Panc1 (cell line): ENCODE data around the gene SERPIND1. TPM values are rescaled to one million over a fixed set of nuclear protein-coding genes. Genes with fewer than 3 reads are reported as not detected.

ENCODE experiments used
- ATAC-seq: fragments of 200-7000 bp; cut with Tn5 transposase; 2 replicates; pipeline ENCODE4 v1.9.1; 2020; ENCODE audit warnings: mild to moderate bottlenecking, moderate library complexity
- BruUV-seq: library from RNA; stranded (reverse); fragments of 400-500 nt; replicated peaks from 2 replicates; lab custom pipeline; 2021; lab: Mats Ljungman, UMichigan
- CTCF ChIA-PET: fragments of 300-600 bp; sonication (Branson Sonifier 250); formaldehyde crosslinking; loops from one replicate; lab custom pipeline; 2022; ENCODE audit warnings: antibody characterized with exemption; lab: Charles Lee
- POLR2A ChIA-PET: fragments of 300-600 bp; sonication (Branson Sonifier 250); formaldehyde crosslinking; loops from one replicate; lab custom pipeline; 2022; ENCODE audit warnings: antibody characterized with exemption; lab: Charles Lee
- DNase-seq: peaks from one replicate; pipeline ENCODE4 v3.0.0-alpha.2; 2010; ENCODE audit warnings: low read depth, low spot score
- H3K27ac ChIP-seq: 2 replicates; pipeline ENCODE4 v1.5.1; 2011; ENCODE audit warnings: mild to moderate bottlenecking, low read length, inconsistent platforms
- H3K27me3 ChIP-seq: fragments of 200-500 bp; sonication (Bioruptor generic); 2 replicates; pipeline ENCODE4 v1.6.0; 2014; ENCODE audit warnings: low read length, inconsistent platforms; ENCODE audit not compliant: control insufficient read depth, insufficient read depth
- H3K36me3 ChIP-seq: fragments of 200-500 bp; sonication (Bioruptor generic); 2 replicates; pipeline ENCODE4 v1.5.1; 2014; ENCODE audit warnings: inconsistent platforms, mild to moderate bottlenecking, low read length, moderate library complexity; ENCODE audit not compliant: control insufficient read depth, insufficient read depth
- H3K4me1 ChIP-seq: 2 replicates; pipeline ENCODE4 v1.5.1; 2011; ENCODE audit warnings: inconsistent platforms, mild to moderate bottlenecking, low read length, moderate library complexity; ENCODE audit not compliant: control insufficient read depth, insufficient read depth
- H3K4me3 ChIP-seq, 2 experiments: 2 replicates each; pipeline ENCODE4 v1.5.1; 2011 to 2012; ENCODE audit warnings: low read depth in 2 of 2, low read length in 2 of 2, mild to moderate bottlenecking in 2 of 2, inconsistent platforms in 1 of 2, moderate library complexity in 1 of 2
- H3K9me3 ChIP-seq: fragments of 200-500 bp; sonication (Bioruptor generic); 2 replicates; pipeline ENCODE4 v1.5.1; 2014; ENCODE audit warnings: low read depth, mild to moderate bottlenecking, inconsistent platforms, low read length, moderate library complexity; ENCODE audit not compliant: control insufficient read depth, insufficient read depth
- CTCF ChIP-seq: fragments of 450-650 bp; IDR thresholded peaks from 2 replicates; pipeline ENCODE4 v1.5.1; 2017; ENCODE audit warnings: mild to moderate bottlenecking
- POLR2AphosphoS5 ChIP-seq: IDR thresholded peaks from 2 replicates; pipeline ENCODE4 v1.6.1; 2012; ENCODE audit warnings: mild to moderate bottlenecking, low read depth, low read length, moderate library complexity
- REST ChIP-seq, 2 experiments: IDR thresholded peaks; 2 replicates each; pipeline ENCODE4 v1.6.1; 2011 to 2012; ENCODE audit warnings: low read depth in 2 of 2, control low read depth in 1 of 2, low read length in 1 of 2, mild to moderate bottlenecking in 1 of 2, moderate library complexity in 1 of 2; ENCODE audit not compliant: insufficient read depth in 1 of 2
- SIN3A ChIP-seq: IDR thresholded peaks from 2 replicates; pipeline ENCODE4 v1.6.1; 2012; ENCODE audit warnings: low read depth, mild to moderate bottlenecking, low read length, moderate library complexity, borderline replicate concordance; ENCODE audit not compliant: insufficient read depth
- TCF7L2 ChIP-seq: IDR thresholded peaks from 2 replicates; pipeline ENCODE4 v1.6.1; 2011; ENCODE audit warnings: mild to moderate bottlenecking, low read depth, low read length, inconsistent platforms
- in situ Hi-C: cut with HindIII; loops from 2 replicates; pipeline ENCODE4 v1.10.0; 2016; ENCODE audit warnings: low sequenced_read_pairs, low pct_unique_long_range_greater_than_20kb
- intact Hi-C: fragments of 100-400 bp; cut with micrococcal nuclease; formaldehyde crosslinking; loops from one replicate; pipeline ENCODE4 v1.10.0; 2022; ENCODE audit not compliant: unreplicated experiment
- total RNA-seq: library from RNA; stranded (reverse); gene quantifications from one replicate; pipeline ENCODE4 v1.2.1, GENCODE V29; 2021; ENCODE audit not compliant: unreplicated experiment

Gene SERPIND1
- total RNA-seq, 1 experiment from 2014 or later: 0.18 TPM

DNA sequence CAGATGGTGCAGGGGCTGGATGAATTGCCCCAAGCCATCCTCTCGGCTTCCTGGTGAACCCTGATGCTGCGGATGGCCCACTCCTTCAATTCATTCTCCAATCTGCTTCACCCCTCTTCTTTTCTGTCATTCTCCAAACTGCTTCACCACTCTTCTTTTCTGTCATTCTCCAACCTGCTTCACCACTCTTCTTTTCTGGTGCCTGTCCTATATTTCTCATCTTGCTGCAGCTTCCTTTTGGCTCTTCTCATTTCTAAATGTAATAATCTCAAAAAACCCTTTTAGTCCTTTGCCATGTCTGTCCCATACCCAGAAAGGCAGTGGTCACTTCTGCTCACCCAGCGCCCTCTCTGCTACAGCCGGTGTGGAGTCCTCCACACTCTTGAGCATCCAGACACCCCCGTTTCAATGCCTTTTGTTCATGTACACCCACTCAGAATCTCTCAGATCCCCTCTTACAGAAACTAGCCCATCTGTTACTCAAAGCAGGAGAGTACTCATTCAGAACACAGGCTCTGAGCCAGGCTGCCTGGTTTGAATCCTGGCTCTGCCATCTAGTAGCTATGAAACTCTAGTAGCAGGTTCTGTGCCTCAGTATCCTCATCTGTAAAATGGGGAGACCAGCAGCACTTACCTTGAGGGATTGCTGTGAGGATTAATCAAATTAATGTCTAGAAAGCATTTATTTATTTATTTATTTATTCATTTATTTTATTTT is 14.9 kb downstream of the SERPIND1 start:
- no TSS peak for BruUV-seq
- H3K36me3 ChIP-seq: no peaks in the 10 kb centered on the region
- no peak overlapping the region for H3K27ac ChIP-seq
- intact Hi-C loops (no loop called here), in situ Hi-C loops (no loop called here)
- DNase-seq (no peak), ATAC-seq (no peak)
- ChIA-PET CTCF (no interaction called here), POLR2A (no interaction called here)
- no peaks in the 10 kb centered on the region for H3K4me1 ChIP-seq
- H3K4me3 ChIP-seq: no peak overlapping the region
- TF ChIP-seq SIN3A: no peak
- no peak for TF ChIP-seq TCF7L2
- no peak for TF ChIP-seq CTCF
- no peak for TF ChIP-seq POLR2AphosphoS5
- TF ChIP-seq REST (IDR thresholded peaks at IDR 0.05; ENCODE audit: insufficient read depth in 1 of 2, low read depth in 2 of 2, low read length in 1 of 2): no peak
- no peaks in the 10 kb centered on the region for H3K9me3 ChIP-seq
- H3K27me3 ChIP-seq: no peaks in the 10 kb centered on the region

DNA sequence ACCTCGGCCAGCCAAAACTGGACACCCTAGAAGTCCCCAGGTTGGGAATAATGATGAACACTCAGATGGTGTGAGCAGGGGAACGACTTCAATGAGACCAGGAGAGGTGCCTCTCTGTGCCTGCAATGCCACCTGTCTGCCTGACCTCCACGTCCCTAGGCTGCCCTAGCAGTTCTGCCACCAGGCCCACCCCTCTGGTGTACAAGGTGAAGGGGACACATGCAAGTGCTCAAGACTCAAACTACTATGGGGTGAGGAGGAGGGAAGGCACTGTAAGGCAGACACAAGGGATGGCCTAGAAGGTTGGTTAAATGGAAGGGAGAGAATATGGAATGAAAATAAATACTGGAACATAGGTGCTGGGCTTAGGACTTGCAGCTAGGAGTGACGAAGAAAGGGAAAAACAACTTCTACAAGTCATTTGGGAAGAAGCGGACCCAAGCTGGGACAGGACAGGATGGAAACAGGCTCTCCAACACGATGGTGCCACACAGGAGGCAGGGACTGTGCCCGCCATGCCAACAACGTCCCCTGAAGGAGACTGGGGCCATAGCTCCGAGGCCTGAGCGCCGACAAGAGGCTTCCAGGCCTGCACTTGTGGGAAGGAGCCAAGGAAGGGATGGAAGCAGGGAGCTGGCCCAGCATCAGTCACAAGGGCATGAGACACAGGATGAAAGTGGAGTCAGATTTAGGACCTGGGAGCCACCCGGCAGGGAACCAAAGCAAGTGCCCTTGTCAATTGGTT is 18.5 kb downstream of the SERPIND1 start:
- TF ChIP-seq CTCF: no peak
- TF ChIP-seq TCF7L2: no peak
- TF ChIP-seq POLR2AphosphoS5: no peak
- no peak for TF ChIP-seq REST (IDR thresholded peaks at IDR 0.05; ENCODE audit: insufficient read depth in 1 of 2, low read depth in 2 of 2, low read length in 1 of 2)
- TF ChIP-seq SIN3A: no peak
- Histone ChIP-seq H3K9me3 (no peaks in the 10 kb centered on the region), H3K4me3 (no peak overlapping the region), H3K27me3 (no peaks in the 10 kb centered on the region), H3K4me1 (no peaks in the 10 kb centered on the region), H3K27ac (no peak overlapping the region), H3K36me3 (no peaks in the 10 kb centered on the region)
- ChIA-PET CTCF (no interaction called here), POLR2A (no interaction called here)
- intact Hi-C loops: no loop called here
- no TSS peak for BruUV-seq
- no peak for ATAC-seq
- no peak for DNase-seq
- in situ Hi-C loops: no loop called here
